HG03469 (cell line): ENCODE results near the gene NOCT.
A peak's percentile ranks its signal among the peaks of the same experiment; 100 is the strongest.
"Not testable (repeated sequence)": the region's sequence is repeated elsewhere in the genome, so short reads cannot be mapped to it uniquely, and the experiment has no call there.

Source experiments
- ATAC-seq: cut with Tn5 transposase; IDR thresholded peaks from one replicate; pipeline ENCODE4 v1.9.1; 2021; ENCODE audit warnings: mild to moderate bottlenecking, moderate library complexity, moderate number of reproducible peaks; ENCODE audit not compliant: unreplicated experiment

Gene NOCT

GRCh38 chr4:139015269-139015947 is at the start of gene NOCT:
TSS of gene NOCT (plus strand) at chr4:139015781. CDS start at chr4:139015982, 201 bp downstream.
- peak; percentile 83 for ATAC-seq

GRCh38 chr4:138967313-138967712 is 48.3 kb upstream of the NOCT start:
- peak; percentile 98 for ATAC-seq

- no peak for ATAC-seq
These were observed 42.4 kb upstream of the NOCT start for GRCh38 chr4:138972956-138973801.

- ATAC-seq: no peak
These were observed 40.4 kb upstream of the NOCT start for GRCh38 chr4:138975225-138975624.

- no peak for ATAC-seq
These were observed 39.1 kb upstream of the NOCT start for GRCh38 chr4:138976526-138976925.

- peak; percentile 91 for ATAC-seq
These were observed 38.1 kb upstream of the NOCT start for GRCh38 chr4:138977524-138977923.

GRCh38 chr4:138978028-138978585 is 37.5 kb upstream of the NOCT start:
- ATAC-seq: no peak

GRCh38 chr4:138978600-138978999 is 37.0 kb upstream of the NOCT start:
- no peak for ATAC-seq

- ATAC-seq: no peak
These were observed 35.8 kb upstream of the NOCT start for GRCh38 chr4:138979742-138980141.

- ATAC-seq: no peak
These were observed 33.6 kb upstream of the NOCT start for GRCh38 chr4:138981930-138982390.

GRCh38 chr4:138982754-138983153 is 32.8 kb upstream of the NOCT start:
- ATAC-seq: no peak

GRCh38 chr4:138983690-138984089 is 31.9 kb upstream of the NOCT start:
- no peak for ATAC-seq

- no peak for ATAC-seq
These were observed 30.9 kb upstream of the NOCT start for GRCh38 chr4:138984647-138985046.

- ATAC-seq: no peak
These were observed 22.9 kb upstream of the NOCT start for GRCh38 chr4:138992676-138993075.

GRCh38 chr4:138996090-138996489 is 19.5 kb upstream of the NOCT start:
- no peak for ATAC-seq

GRCh38 chr4:138999666-139000065 is 15.9 kb upstream of the NOCT start:
- no peak for ATAC-seq

GRCh38 chr4:139000134-139000533 is 15.4 kb upstream of the NOCT start:
- not testable (repeated sequence) for ATAC-seq

- ATAC-seq: not testable (repeated sequence)
These were observed 14.2 kb upstream of the NOCT start for GRCh38 chr4:139001430-139001829.

- not testable (repeated sequence) for ATAC-seq
These were observed 11.9 kb upstream of the NOCT start for GRCh38 chr4:139003668-139004067.

- ATAC-seq: no peak
These were observed 9.8 kb upstream of the NOCT start for GRCh38 chr4:139005774-139006173.

- no peak for ATAC-seq
These were observed 7.9 kb upstream of the NOCT start for GRCh38 chr4:139007640-139008039.

- not testable (repeated sequence) for ATAC-seq
These were observed 7.3 kb upstream of the NOCT start for GRCh38 chr4:139008278-139008677.
